ENCODE measurements around the gene LHCGR.

GRCh38 chr2:48736251-48736650, 19.3 kb downstream of the LHCGR start:
- TF ChIP-seq POLR2A (IDR thresholded peaks at IDR 0.05): no peak
- TF ChIP-seq CTCF (IDR thresholded peaks at IDR 0.05): no peak
